Esophagus muscularis mucosa (tissue), 4 donors: ENCODE data around the gene ZNF493.

Source experiments
- CTCF ChIP-seq, 3 experiments: fragments of 200-600 bp in 2 of 3; fragments of 450-650 bp in 1 of 3; sonication (generic) in 2 of 3; IDR thresholded peaks; one replicate each; pipeline ENCODE4 v1.5.1; 2017 to 2019; ENCODE audit warnings: antibody characterized with exemption in 3 of 3, mild to moderate bottlenecking in 2 of 3, moderate library complexity in 1 of 3
- EP300 ChIP-seq: sonication (generic); formaldehyde crosslinking; IDR thresholded peaks from one replicate; pipeline ENCODE4 v1.6.1; 2017; ENCODE audit warnings: antibody characterized with exemption
- POLR2A ChIP-seq: fragments of 450-650 bp; IDR thresholded peaks from one replicate; pipeline ENCODE4 v1.6.1; 2017; ENCODE audit warnings: antibody characterized with exemption, moderate library complexity, mild to moderate bottlenecking, low read depth
- POLR2AphosphoS5 ChIP-seq, 2 donors: sonication (generic); formaldehyde crosslinking; IDR thresholded peaks; one replicate each; pipeline ENCODE4 v1.6.1; 2017; ENCODE audit warnings: antibody characterized with exemption in 2 of 2

GRCh38 chr19:21460686-21461085, 63.8 kb downstream of the ZNF493 start:
- no peak for TF ChIP-seq CTCF (IDR thresholded peaks at IDR 0.05)
- no peak for TF ChIP-seq POLR2A
- TF ChIP-seq POLR2AphosphoS5 (IDR thresholded peaks at IDR 0.05): no peak
- TF ChIP-seq EP300: no peak
